ENCODE data around the gene NEURL1. TPM values are rescaled to one million over a fixed set of nuclear protein-coding genes. Genes with fewer than 3 reads are reported as not detected.

The NEURL1 gene
- total RNA-seq, 1 donor from 2014 or later, result 2.5 TPM

GRCh38 chr10:103529539-103529938, 36.0 kb downstream of the NEURL1 start:
- Mint-ChIP-seq H3K9me3 (ENCODE audit: unreplicated experiment) (peaks cover 12% of the 10 kb centered on the region), H3K36me3 (ENCODE audit: unreplicated experiment) (peaks cover 6% of the 10 kb centered on the region), H3K4me1 (ENCODE audit: unreplicated experiment) (peaks cover 2% of the 10 kb centered on the region), H3K27ac (ENCODE audit: unreplicated experiment) (no peak overlapping the region), H3K4me3 (ENCODE audit: unreplicated experiment) (no peak overlapping the region), H3K27me3 (ENCODE audit: unreplicated experiment) (peaks cover 48% of the 10 kb centered on the region)
- TF ChIP-seq CTCF (IDR thresholded peaks at IDR 0.05), result no peak
- no peak for DNase-seq (ENCODE audit: extremely low spot score, unreplicated experiment)

GRCh38 chr10:103533827-103534226, 40.3 kb downstream of the NEURL1 start:
- no peak overlapping the region for H3K4me3 Mint-ChIP-seq (ENCODE audit: unreplicated experiment)
- H3K4me1 Mint-ChIP-seq (ENCODE audit: unreplicated experiment), result peaks cover 2% of the 10 kb centered on the region
- H3K9me3 Mint-ChIP-seq (ENCODE audit: unreplicated experiment), result peaks cover 6% of the 10 kb centered on the region
- no peak overlapping the region for H3K27ac Mint-ChIP-seq (ENCODE audit: unreplicated experiment)
- no peak for DNase-seq (ENCODE audit: extremely low spot score, unreplicated experiment)
- peaks cover 55% of the 10 kb centered on the region for H3K27me3 Mint-ChIP-seq (ENCODE audit: unreplicated experiment)
- TF ChIP-seq CTCF (IDR thresholded peaks at IDR 0.05), result no peak
- peaks cover 5% of the 10 kb centered on the region for H3K36me3 Mint-ChIP-seq (ENCODE audit: unreplicated experiment)

- peaks cover 6% of the 10 kb centered on the region for H3K9me3 Mint-ChIP-seq (ENCODE audit: unreplicated experiment)
- peaks cover 5% of the 10 kb centered on the region for H3K36me3 Mint-ChIP-seq (ENCODE audit: unreplicated experiment)
- DNase-seq (ENCODE audit: extremely low spot score, unreplicated experiment), result no peak
- peaks cover 58% of the 10 kb centered on the region for H3K27me3 Mint-ChIP-seq (ENCODE audit: unreplicated experiment)
- H3K4me3 Mint-ChIP-seq (ENCODE audit: unreplicated experiment), result no peak overlapping the region
- no peak overlapping the region for H3K27ac Mint-ChIP-seq (ENCODE audit: unreplicated experiment)
- H3K4me1 Mint-ChIP-seq (ENCODE audit: unreplicated experiment), result no peaks in the 10 kb centered on the region
- no peak for TF ChIP-seq CTCF (IDR thresholded peaks at IDR 0.05)
These were observed 41.4 kb downstream of the NEURL1 start for GRCh38 chr10:103534621-103535498.

- TF ChIP-seq CTCF (IDR thresholded peaks at IDR 0.05), result no peak
- Mint-ChIP-seq H3K4me3 (ENCODE audit: unreplicated experiment) (no peak overlapping the region), H3K4me1 (ENCODE audit: unreplicated experiment) (no peaks in the 10 kb centered on the region), H3K27ac (ENCODE audit: unreplicated experiment) (no peak overlapping the region), H3K27me3 (ENCODE audit: unreplicated experiment) (peaks cover 57% of the 10 kb centered on the region), H3K36me3 (ENCODE audit: unreplicated experiment) (peaks cover 5% of the 10 kb centered on the region), H3K9me3 (ENCODE audit: unreplicated experiment) (peaks cover 6% of the 10 kb centered on the region)
- no peak for DNase-seq (ENCODE audit: extremely low spot score, unreplicated experiment)
These were observed 42.1 kb downstream of the NEURL1 start for GRCh38 chr10:103535595-103535994.

- no peak for DNase-seq (ENCODE audit: extremely low spot score, unreplicated experiment)
- no peaks in the 10 kb centered on the region for H3K9me3 Mint-ChIP-seq (ENCODE audit: unreplicated experiment)
- no peak overlapping the region for H3K27ac Mint-ChIP-seq (ENCODE audit: unreplicated experiment)
These were observed 46.2 kb downstream of the NEURL1 start for GRCh38 chr10:103539751-103540150.

More at GRCh38 chr10:103539751-103540150, 46.2 kb downstream of the NEURL1 start:
- peaks cover 41% of the 10 kb centered on the region for H3K27me3 Mint-ChIP-seq (ENCODE audit: unreplicated experiment)
- H3K4me3 Mint-ChIP-seq (ENCODE audit: unreplicated experiment), result no peak overlapping the region
- H3K4me1 Mint-ChIP-seq (ENCODE audit: unreplicated experiment), result peaks cover 10% of the 10 kb centered on the region
- TF ChIP-seq CTCF (IDR thresholded peaks at IDR 0.05), result no peak
- no peaks in the 10 kb centered on the region for H3K36me3 Mint-ChIP-seq (ENCODE audit: unreplicated experiment)

Measured in osteocyte (in vitro differentiated cells).